Endothelial cell of umbilical vein (primary cell): ENCODE measurements around the gene SMIM33.

Source experiments
- EZH2 ChIP-seq: IDR thresholded peaks from 2 replicates; pipeline ENCODE4 v1.6.1; 2012; ENCODE audit warnings: borderline replicate concordance, low read depth, mild to moderate bottlenecking, moderate library complexity, low read length, inconsistent platforms; ENCODE audit not compliant: severe bottlenecking
- FOS ChIP-seq: IDR thresholded peaks from 2 replicates; pipeline ENCODE4 v1.6.1; 2011; ENCODE audit warnings: mild to moderate bottlenecking, low read length, moderate library complexity, borderline replicate concordance; ENCODE audit not compliant: insufficient read depth
- POLR2A ChIP-seq: IDR thresholded peaks from 2 replicates; pipeline ENCODE4 v1.6.1; 2012; ENCODE audit warnings: low read depth, mild to moderate bottlenecking, control low read depth, low read length
- POLR2AphosphoS5 ChIP-seq: IDR thresholded peaks from 2 replicates; pipeline ENCODE4 v1.6.1; 2012; ENCODE audit warnings: low read depth, mild to moderate bottlenecking, control low read depth, low read length, moderate library complexity; ENCODE audit not compliant: insufficient read depth
- TF ChIP-seq, protein P1 (sequence below), 2 donors: IDR thresholded peaks; 1 replicate in 1 of 2; 2 replicates in 1 of 2; pipeline ENCODE4 v1.5.1; 2011; ENCODE audit warnings: low read length in 2 of 2, mild to moderate bottlenecking in 2 of 2, moderate library complexity in 2 of 2, control low read depth in 1 of 2, inconsistent platforms in 1 of 2, low read depth in 1 of 2; ENCODE audit not compliant: insufficient read depth in 1 of 2; ENCODE audit errors: extremely low read depth in 1 of 2
- TF ChIP-seq, protein P2 (sequence below): IDR thresholded peaks from 2 replicates; pipeline ENCODE4 v1.6.1; 2011; ENCODE audit not compliant: insufficient read depth, insufficient read length

DNA sequence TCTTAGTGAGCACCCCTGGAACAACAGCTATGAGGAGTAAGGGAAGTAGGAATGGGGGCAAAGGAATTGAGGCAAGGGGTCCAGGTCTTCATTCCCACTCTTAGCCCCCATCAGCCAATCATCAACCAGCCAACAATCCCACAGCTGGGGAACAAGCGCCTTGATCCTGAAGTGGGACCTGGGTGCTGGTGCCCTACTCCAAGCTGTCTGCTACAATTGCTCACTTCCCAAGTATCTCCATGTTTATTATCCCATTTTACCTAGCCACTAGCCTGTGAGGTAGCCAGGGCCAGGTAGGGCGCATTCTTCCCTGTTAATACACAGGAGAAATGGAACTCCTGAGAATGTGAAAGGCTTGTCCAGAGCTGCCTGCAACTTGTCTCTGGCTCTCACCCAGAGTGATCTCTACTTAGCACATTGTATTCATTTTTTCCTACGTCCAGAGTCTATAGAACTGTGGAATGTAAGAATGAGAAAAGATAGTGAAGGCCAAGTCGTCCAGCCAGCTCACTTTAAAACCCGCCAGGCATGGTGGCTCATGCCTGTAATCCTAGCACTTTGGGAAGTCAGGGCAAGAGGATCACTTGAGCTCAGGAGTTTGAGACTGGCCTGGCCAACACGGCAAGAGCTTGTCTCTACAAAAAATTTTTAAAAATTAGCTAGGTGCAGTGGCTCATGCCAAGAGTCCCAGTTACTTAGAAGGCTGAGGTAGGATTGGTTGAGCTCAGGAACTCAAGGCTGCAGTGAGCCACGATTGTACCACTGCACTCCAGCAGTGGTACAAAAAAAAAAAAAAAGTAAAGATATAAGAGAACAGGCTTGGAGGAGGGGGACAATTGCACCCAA, 25.3 kb upstream of the SMIM33 start:
- no peak for TF ChIP-seq EZH2
- TF ChIP-seq, protein P1, sequence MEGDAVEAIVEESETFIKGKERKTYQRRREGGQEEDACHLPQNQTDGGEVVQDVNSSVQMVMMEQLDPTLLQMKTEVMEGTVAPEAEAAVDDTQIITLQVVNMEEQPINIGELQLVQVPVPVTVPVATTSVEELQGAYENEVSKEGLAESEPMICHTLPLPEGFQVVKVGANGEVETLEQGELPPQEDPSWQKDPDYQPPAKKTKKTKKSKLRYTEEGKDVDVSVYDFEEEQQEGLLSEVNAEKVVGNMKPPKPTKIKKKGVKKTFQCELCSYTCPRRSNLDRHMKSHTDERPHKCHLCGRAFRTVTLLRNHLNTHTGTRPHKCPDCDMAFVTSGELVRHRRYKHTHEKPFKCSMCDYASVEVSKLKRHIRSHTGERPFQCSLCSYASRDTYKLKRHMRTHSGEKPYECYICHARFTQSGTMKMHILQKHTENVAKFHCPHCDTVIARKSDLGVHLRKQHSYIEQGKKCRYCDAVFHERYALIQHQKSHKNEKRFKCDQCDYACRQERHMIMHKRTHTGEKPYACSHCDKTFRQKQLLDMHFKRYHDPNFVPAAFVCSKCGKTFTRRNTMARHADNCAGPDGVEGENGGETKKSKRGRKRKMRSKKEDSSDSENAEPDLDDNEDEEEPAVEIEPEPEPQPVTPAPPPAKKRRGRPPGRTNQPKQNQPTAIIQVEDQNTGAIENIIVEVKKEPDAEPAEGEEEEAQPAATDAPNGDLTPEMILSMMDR (IDR thresholded peaks at IDR 0.05; ENCODE audit: extremely low read depth in 1 of 2, insufficient read depth in 1 of 2, low read depth in 1 of 2, low read length in 2 of 2): no peak
- peak; percentile 54 for TF ChIP-seq POLR2A
- TF ChIP-seq, protein P2, sequence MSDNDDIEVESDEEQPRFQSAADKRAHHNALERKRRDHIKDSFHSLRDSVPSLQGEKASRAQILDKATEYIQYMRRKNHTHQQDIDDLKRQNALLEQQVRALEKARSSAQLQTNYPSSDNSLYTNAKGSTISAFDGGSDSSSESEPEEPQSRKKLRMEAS: no peak
- TF ChIP-seq POLR2AphosphoS5: peak; percentile 70
- TF ChIP-seq FOS: no peak
